ENCODE results near the gene SQOR.

The SQOR gene

DNA sequence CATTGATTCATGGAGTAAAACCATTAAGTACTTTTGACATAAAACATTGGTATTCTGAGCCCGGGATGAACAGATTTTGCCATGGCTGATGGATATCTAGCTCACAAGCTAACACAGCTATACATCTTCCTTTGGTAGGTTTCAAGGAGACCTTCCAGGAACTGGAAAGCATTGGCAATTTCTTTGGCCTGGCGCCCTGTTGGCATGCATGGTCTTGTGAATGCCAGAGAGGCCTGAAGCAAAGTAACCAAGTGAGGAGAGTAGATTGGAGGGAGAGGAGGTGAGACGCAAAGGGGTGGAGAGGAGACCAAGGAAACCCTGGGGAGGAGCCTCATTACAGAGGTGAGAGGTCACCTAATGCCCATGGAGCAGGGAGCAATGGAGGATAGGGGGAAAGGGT is 67.2 kb downstream of the SQOR start:
- no peak overlapping the region for H3K27ac ChIP-seq
- no peak for TF ChIP-seq ZFX (IDR thresholded peaks at IDR 0.05)
- TF ChIP-seq, protein P1, sequence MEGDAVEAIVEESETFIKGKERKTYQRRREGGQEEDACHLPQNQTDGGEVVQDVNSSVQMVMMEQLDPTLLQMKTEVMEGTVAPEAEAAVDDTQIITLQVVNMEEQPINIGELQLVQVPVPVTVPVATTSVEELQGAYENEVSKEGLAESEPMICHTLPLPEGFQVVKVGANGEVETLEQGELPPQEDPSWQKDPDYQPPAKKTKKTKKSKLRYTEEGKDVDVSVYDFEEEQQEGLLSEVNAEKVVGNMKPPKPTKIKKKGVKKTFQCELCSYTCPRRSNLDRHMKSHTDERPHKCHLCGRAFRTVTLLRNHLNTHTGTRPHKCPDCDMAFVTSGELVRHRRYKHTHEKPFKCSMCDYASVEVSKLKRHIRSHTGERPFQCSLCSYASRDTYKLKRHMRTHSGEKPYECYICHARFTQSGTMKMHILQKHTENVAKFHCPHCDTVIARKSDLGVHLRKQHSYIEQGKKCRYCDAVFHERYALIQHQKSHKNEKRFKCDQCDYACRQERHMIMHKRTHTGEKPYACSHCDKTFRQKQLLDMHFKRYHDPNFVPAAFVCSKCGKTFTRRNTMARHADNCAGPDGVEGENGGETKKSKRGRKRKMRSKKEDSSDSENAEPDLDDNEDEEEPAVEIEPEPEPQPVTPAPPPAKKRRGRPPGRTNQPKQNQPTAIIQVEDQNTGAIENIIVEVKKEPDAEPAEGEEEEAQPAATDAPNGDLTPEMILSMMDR (conservative IDR thresholded peaks at IDR 0.05) = no peak

GRCh38 chr15:45703670-45704328 is 69.0 kb downstream of the SQOR start:
- no peak overlapping the region for H3K27ac ChIP-seq
- no peak for TF ChIP-seq ZFX (IDR thresholded peaks at IDR 0.05)
- TF ChIP-seq, protein P1 (conservative IDR thresholded peaks at IDR 0.05) = no peak; the same call in 1 of the 2 replicates

- no peak for TF ChIP-seq ZFX (IDR thresholded peaks at IDR 0.05)
- TF ChIP-seq, protein P1 (conservative IDR thresholded peaks at IDR 0.05) = no peak
- no peak overlapping the region for H3K27ac ChIP-seq
These were observed 69.8 kb downstream of the SQOR start for GRCh38 chr15:45704329-45705249.

DNA sequence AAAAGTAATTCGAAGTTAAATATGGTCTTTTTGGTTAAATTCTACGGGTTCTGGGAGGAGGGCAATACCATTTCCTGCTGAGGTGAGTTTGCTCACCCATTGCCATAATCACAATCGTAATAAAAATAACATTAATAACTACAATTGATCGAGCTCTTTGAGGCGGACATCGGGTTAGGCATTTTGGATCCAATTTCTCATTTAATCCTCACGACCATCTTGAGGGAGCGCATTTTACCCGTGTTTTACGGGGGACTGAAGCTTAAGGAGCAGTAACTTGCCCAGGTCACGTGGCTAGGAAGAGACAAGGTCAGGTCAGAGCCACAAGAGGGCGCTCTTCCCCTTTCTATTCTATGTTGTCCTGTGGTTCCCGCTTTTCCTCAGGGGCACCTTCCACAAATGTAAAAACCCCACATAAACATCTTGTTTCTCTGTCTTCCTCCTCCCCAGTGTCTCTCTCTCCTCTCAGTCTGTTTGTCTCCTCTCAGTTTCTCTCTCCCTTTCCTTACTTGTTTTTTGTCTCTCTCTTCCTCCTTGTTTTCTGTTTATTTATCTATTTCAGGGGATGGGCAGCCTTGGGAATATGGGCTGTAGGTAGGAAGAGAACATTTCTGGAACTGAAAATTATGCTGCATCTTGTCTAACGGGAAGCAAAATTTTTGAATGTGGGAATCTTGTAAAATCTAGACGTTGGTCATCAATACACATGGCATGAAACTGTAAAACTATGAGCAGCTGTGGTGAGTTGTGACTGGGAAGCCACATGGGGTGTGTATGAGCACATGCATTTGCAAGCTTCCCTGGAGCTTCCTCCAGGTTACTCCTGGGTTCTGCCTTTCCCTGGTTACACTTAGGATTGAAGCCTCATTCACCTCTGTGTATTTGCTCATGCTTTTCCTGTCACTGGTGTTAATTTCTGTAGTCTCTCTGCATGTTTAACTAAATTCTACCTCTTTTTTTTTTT is 71.0 kb downstream of the SQOR start:
- TF ChIP-seq ZFX (IDR thresholded peaks at IDR 0.05) = no peak
- TF ChIP-seq, protein P1 (conservative IDR thresholded peaks at IDR 0.05) = peak; percentile 93
- H3K27ac ChIP-seq = no peak overlapping the region

GRCh38 chr15:45710657-45711056 is 75.8 kb downstream of the SQOR start:
- TF ChIP-seq ZFX (IDR thresholded peaks at IDR 0.05) = no peak
- TF ChIP-seq, protein P1 (conservative IDR thresholded peaks at IDR 0.05) = no peak
- no peak overlapping the region for H3K27ac ChIP-seq

DNA sequence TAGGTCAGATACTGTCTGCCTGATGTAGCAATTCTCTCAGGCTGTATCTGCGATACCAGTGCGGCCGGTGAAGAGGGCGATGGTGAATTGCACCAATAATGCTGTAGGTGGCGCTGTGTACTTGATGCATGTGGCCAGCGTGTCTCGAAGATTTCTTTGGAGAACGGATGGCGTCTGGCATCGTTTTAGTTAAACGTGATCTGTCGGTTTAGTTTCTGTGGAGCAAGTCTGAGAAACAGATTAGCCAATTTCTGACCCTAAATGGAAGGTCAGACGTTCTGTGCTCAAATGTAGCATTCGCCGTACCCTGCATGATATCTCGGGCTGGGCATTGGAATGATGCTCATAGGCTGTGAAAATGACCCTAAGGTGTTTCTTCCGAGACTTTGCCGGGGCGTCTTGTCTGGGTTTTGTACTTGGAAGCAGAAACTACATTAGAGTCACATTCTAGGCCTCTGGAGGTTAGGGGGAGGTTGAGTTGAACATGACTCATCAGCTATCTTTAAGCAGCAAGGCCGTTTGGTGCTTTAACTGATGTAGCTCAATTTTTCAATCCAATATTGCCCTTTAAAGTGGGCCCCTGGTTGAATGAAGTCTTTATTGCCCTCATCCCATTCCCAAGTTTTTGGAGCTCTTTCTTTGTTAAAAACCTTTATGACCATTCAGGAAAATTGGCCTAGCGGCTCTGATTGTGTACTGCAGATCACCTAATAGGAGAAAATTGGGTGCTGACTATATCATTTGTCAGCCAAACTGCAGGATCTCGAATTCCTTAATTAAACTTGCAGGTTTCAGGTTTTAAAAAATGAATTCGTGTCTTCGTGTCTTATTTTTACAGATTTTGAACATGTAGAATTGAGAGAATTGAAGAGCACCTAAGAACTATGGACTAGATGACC is 80.0 kb downstream of the SQOR start:
- H3K27ac ChIP-seq = no peak overlapping the region
- no peak for TF ChIP-seq ZFX (IDR thresholded peaks at IDR 0.05)
- TF ChIP-seq, protein P1 (conservative IDR thresholded peaks at IDR 0.05) = peak; percentile 96
